GM18907 (cell line): Measurements from ENCODE around the gene MFAP4.

Source experiments
- ATAC-seq: cut with Tn5 transposase; IDR thresholded peaks from one replicate; pipeline ENCODE4 v1.9.1; 2021; ENCODE audit warnings: mild to moderate bottlenecking, moderate library complexity; ENCODE audit not compliant: unreplicated experiment

MFAP4 gene

DNA sequence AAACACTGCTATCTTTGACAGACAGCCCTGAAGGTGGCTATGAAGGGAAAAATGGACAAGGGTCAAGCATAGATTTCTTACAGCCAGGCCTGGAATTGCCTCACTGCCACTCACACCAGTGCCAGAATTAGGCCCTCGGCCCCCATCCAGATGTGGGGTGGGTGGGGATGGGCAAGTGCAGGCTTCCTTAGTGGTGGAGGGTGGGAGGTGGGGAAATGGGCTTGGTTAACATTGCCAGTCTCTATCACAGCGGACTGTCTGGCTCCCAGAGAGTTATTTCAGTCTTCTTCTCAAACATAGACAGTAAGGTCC, 49.3 kb downstream of the MFAP4 start:
- no peak for ATAC-seq

DNA sequence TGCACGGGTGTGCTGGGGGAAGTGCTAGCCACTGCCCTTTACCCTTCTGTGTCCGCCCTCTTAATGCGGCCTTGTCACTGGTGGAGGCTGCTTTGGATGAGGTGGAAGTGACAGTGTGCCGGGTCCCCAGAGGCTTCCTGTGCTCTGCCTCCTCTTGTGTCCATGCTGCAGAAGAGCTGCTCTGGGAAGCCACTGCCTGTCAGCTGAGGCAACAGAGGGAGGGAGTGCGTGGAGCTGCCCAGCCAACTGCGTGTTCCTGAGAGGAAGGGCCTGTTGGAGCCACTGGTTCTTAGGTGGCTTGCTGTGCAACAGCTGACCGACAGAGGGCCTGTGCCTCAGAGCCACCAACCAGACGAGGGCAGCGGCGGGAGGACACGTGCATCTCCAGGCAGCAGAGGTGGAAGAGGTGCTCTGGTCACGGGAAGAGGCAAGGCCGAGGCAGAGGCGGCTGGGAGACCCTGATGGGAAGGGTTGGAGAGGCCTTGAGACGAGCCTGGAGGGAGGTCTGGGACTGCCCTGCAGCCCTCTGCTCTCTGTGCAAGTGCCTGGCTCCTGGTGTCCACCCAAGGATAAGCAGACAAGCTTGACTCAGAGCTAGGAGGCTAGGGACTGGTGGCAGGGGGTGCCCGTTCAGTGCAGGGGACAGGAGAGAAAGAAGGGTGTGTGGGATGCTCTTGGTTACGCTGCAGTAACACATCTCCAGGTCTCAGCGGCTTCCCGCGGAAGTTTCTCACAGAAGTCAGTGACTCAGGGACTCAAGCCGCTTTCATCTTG, 49.9 kb downstream of the MFAP4 start:
- no peak for ATAC-seq

DNA sequence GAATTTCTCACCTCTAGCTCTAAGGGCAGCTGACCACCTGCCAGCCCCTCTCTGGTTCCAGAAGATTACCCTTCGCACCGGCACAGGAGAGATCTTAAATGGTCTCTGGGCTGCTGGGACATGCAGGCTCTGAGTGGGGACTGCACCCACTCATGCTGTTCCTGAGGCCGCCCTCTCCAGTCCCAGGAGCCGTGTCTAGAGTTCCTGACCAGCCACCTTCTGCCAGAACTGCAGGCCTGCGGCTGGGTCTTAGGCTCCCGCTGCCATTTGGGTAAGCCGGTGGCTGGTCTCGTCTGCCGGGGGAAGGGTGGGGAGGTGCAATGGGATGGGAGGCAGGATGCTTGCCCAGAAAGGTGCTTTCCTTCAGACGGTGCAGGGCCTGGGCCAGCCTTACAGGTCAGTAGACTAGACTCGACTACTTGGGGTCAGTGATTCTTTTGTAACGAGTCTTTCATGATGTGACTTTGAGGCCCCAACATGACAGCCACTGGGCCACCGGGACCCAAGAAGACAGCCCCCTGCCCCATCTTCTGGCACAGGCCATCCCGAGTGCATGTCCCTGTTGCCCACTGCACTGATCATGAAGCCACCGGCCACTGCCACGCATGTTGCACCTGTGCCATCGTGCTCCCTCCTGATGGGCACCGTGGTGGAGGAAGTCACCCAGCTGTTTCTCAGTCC, 50.9 kb downstream of the MFAP4 start:
- no peak for ATAC-seq

DNA sequence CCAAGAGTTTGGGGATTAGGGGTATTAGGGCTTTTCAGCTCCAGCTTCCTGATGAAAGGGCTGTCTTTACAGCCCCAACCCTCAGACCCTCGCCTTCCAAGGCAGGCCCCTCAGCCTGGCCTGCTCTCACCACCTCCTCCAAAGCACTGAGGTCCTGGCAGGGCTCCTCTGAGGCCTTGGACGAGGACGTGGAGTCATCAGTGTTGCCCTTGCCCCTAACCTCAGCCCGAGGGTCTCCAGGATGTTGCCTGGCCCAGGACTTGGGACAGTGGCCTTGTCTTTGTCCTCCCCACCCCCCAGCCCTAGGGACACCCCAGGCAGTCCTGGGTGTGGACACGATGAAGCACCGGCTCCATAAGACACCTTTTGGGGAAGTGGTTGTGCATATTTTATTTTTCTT, 52.7 kb downstream of the MFAP4 start:
- no peak for ATAC-seq

DNA sequence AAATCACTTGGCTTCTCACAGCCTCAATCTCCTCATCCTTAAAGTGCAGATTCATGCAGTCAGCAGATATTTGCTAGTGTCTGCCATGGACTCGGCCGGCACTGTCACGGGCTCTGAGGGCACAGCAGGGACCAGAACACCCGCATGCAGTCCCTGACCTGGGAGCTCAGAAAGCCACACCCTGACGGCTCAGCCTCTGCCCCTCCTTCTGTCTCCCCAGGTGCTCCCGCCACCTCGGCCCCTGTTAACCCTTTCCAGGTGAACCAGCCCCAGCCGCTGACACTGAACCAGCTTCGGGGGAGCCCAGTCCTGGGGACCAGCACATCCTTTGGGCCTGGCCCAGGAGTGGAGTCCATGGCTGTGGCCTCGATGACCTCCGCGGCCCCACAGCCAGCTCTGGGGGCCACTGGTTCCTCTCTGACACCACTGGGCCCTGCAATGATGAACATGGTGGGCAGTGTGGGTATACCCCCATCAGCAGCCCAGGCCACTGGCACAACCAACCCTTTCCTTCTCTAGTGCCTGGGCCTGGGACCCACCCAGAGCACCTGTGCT, 53.2 kb downstream of the MFAP4 start:
- ATAC-seq: no peak
